OCI-M2 (cell line): Measurements from ENCODE around the gene SLC37A1.
A peak's percentile ranks its signal among the peaks of the same experiment; 100 is the strongest.
"Not testable (repeated sequence)": the region's sequence is repeated elsewhere in the genome, so short reads cannot be mapped to it uniquely, and the experiment has no call there.

Source experiments
- DNase-seq: peaks from one replicate; lab custom pipeline; 2025; ENCODE audit not compliant: unreplicated experiment; lab: John Stamatoyannopoulos, UW

SLC37A1 gene

DNA sequence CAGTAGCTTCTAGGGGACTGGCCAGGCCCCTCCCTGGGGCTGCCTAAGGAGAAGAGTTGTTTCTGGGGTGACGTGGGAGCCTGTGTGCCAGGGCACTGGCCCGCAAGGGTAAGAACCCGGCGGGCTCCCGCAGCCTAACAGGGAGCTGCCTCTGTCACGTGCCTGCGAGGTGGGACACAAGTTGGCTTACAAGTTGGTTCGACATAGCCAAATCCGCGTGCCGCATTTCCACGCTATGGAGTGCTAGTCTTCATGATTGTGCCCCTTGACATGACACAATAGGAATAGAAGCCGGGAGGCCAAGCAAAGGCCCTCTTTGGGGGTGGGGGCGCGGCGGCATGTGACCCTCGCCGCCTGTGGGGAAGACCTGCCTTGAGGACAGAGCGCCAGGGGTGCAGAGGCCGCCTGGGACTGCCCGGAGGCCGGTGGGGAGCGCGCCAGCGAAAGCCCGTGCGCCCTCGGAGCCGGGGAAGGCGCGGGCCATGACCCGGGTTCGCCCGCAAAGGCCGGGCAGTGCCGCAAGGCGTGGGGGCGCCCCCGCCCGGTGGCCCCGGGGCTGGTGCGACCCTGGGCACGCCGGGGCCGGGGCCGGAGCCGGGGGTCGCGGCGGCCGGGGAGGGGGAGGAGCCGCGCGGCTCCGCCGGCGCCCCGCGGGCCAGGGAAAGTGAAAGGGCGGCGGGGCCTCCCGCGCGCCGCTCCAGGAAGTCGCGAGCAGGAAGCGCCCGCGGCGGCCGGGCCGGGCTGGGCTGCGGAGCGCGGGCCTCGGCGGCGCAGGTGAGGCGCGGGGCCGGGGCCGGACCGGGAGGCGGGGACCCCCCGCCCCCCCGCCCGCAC is at the start of gene SLC37A1:
SLC37A1 (plus strand) TSS at position 702 of the 834 bp plus-strand sequence. CDS start 4,603 bp downstream, outside the sequence.
- no peak for DNase-seq

DNA sequence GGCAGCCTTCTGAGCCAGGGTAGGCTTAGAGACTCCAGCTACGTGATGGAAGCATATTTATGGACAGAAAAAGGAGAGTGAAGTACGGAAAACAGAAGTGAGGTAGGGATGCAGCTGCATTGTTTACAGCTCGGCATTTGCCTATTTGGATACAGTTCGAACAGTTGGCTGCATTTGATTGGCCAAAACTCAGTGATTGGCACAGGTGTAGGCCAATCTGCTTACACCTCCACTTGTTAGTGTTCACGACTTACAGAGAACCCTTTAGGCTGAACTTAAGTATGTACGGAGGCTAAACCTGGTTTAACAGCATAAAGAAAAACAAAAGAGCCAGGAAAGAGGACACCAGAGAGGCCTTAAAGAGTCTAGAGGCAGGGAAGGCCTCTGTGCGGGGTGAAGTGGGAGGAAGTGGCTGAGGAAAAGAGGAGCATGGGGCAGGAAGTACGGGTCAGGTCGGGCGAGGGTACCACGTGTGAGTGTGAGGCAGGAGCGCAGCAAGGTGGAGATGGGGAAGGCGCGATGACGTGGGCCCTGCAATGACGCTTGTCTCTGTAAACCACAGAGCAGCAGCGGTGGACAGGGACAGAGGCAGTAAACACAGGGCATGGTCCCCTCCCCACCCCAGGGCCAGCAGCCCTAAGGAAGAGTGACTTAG is 49.7 kb upstream of the SLC37A1 start:
- no peak for DNase-seq

- peak; percentile 98 for DNase-seq
Observed at GRCh38 chr21:42465008-42465802, 48.4 kb upstream of the SLC37A1 start.

DNA sequence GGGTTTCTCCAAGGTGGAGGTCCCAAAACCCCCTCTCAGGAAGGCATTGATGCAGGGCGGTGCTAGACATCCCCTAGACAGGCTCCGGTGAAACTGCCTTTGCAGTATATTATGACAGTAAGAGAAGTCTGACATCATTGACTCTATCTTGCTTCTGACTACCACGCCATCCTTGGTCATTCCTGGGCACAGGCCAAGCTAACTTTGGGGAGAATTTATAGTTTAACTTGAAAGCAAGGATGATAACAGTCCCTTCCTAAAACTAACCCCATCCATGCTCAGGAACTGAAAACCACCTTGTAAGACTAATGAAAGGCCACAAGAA is 47.9 kb upstream of the SLC37A1 start:
- no peak for DNase-seq

- DNase-seq: no peak
Observed at GRCh38 chr21:42466700-42467099, 47.0 kb upstream of the SLC37A1 start.

GRCh38 chr21:42467140-42467983 is 46.3 kb upstream of the SLC37A1 start:
- DNase-seq: peak; percentile 98

DNA sequence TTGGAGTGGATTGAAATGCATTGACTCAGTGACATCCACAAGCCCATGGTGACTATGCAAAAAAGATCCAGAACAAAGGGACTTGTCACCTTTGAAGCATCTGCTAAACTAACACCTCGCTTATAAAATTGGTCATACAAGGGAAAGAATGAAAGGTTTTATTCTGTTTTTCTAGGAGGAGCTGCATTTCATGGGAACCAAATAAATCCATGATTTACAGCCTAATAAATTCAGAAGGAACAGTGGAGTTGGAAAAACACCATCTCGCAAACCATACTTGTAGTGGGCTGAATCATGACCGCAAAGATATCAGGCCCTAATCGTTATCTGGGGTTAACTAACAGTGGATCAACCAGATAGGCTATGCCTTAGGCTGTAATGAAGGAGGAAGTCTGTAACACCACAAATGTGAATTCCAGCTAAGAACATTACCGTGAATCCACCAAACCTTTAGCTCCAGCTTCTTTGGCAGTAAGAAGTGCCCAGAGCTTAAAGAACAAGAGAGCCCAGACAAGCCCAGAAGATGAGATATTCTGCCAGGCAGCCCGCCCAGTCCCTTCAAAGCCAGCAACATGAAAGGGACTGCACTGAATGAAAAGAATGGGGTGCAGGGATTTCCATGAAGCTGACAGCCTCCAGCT is 45.0 kb upstream of the SLC37A1 start:
- no peak for DNase-seq

DNA sequence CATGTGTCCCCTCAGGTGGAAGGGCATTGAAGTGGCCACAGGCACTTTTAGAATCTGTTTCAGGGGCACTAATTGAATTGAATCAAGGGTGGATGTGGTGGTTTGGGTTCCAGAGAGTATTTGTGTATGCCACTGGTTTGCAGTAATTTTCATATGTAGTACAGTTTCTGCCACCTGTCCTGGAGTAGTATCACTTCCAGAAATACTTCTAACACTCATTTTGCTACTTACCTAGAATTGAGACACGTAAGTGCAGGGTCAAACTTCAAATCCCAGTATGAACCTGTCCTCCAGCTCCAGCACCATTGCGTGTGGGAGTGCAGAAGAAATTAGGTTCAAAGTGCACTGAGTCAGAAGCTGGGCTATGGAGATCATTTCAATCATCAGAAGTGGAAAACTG is 44.4 kb upstream of the SLC37A1 start:
- no peak for DNase-seq

GRCh38 chr21:42469726-42470125 is 43.9 kb upstream of the SLC37A1 start:
- DNase-seq: not testable (repeated sequence)

DNA sequence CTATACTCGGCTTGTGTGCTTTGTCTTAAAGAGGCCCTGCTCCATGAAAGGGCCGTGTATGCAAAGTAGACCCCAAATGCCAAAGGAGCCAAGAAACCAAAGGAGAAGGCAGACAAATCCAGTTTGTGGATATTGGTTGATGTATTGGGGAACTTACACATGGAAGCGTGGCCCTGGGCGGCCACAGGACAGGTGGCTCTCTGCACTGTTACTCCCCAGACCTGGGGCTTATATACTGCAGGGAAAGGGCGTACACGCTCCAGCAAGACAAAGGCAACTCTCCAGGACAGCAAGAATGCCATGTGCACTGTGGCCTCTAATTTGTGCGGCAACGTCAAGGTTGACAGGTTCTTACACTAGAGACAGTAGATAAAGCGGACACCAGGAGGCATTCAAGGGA is 42.4 kb upstream of the SLC37A1 start:
- DNase-seq: no peak

DNA sequence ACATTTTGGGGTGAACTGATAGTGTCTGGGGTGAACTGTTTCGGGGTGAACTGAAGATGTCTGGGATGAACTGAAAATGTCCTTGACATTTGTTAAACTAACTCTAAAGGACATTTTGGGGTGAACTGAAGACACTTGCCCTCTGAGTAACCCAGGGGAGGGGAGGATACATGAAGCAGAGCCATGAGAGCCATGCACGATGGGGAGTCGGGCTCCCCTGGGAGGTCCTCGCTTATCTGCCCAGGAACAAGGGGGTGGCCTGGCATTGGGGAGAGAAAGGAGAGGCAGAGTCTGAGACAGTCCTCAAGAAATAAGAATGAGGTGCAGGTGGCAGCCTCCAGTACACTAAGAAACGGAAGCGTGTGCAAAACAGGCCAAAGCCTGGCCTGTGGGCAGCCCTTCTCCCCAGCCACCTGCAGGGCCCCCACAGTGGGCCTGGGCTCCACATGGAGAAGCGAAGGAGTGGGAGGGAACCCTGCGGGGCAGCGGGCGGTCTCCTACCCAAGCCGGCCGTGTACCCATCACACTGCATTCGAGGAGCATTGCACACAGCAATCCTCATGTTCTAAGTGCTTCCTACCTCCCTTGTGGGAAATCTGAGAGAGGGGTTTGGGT is 41.8 kb upstream of the SLC37A1 start:
- DNase-seq: no peak

- no peak for DNase-seq
Observed at GRCh38 chr21:42472521-42472920, 41.1 kb upstream of the SLC37A1 start.

- DNase-seq: no peak
Observed at GRCh38 chr21:42473498-42474042, 40.1 kb upstream of the SLC37A1 start.

GRCh38 chr21:42474043-42474831 is 39.4 kb upstream of the SLC37A1 start:
- DNase-seq: no peak

GRCh38 chr21:42475036-42475435 is 38.6 kb upstream of the SLC37A1 start:
- no peak for DNase-seq

DNA sequence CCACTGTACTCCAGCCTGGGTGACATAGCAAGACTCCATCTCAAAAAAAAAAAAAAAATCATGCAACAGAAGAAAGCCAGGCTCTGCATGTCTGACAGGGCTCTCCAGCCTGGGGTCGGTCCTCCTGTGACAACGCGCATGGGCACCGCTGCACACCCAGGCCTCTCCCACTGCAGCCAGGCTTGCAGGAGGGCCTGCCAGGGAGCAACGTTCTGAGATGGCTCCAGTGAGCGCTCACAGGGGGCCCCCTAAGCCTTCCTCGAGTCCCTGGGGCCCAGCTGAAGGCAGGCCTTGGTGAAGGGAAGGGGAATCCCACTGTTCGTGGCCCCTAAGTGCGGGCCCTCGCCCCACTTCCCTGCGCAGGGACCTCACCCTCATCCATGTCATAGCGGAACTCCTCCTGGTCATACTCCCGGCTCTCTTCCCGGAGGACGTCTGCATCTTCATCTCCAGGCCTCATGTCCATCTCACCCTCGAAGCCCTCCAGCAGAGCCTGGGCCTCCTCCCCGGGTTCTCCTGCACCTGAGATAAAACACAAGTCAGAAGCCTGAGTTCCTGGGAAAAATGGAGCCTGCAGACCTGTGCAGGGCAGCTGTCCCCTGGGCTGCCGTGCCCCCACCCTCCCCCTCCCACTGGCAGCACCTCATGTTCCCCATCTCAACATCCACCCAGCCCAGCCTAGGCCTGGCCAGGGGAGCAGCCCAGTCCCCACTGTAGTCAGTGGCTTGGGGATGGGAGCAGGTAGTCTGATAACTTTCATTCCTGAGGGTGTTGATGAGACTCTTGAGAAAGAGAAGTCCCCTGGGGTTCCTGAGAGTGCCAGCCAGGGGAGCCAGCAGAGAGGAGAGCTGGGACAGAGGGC is 37.9 kb upstream of the SLC37A1 start:
- DNase-seq: no peak

- DNase-seq: no peak
Observed at GRCh38 chr21:42476388-42477331, 37.0 kb upstream of the SLC37A1 start.
